Endothelial cell of umbilical vein (primary cell): Measurements from ENCODE around the gene TOM1L2. TPM values are rescaled to one million over a fixed set of nuclear protein-coding genes. Genes with fewer than 3 reads are reported as not detected.

Experiments used
- BruUV-seq: library from RNA; stranded (reverse); fragments of 400-500 nt; replicated peaks from 2 replicates; lab custom pipeline; 2021; lab: Mats Ljungman, UMichigan
- CTCF ChIA-PET: fragments of 300-600, 350-600 bp; sonication (Branson Sonifier 250); formaldehyde crosslinking; loops from one replicate; lab custom pipeline; 2021; ENCODE audit warnings: antibody characterized with exemption, inconsistent platforms; lab: Charles Lee
- POLR2A ChIA-PET: fragments of 300-600, 350-600 bp; sonication (Branson Sonifier 250); formaldehyde crosslinking; loops from one replicate; lab custom pipeline; 2021; ENCODE audit warnings: antibody characterized with exemption, inconsistent platforms; lab: Charles Lee
- DNase-seq: peaks from one replicate; pipeline ENCODE4 v3.0.0-alpha.2; 2011; ENCODE audit warnings: low read depth, low spot score
- FAIRE-seq: peaks from 2 replicates; lab custom pipeline; 2011; peaks lifted over from hg19 to GRCh38; lab: Jason Lieb, UNC
- H2AFZ ChIP-seq: 2 replicates; pipeline ENCODE4 v1.6.0; 2012; ENCODE audit warnings: low read depth, low read length, control low read depth, inconsistent platforms
- H3K27ac ChIP-seq: 2 replicates; pipeline ENCODE4 v1.5.1; 2011; ENCODE audit warnings: low read depth, mild to moderate bottlenecking, control low read depth, low read length, moderate library complexity; ENCODE audit not compliant: insufficient read depth
- H3K27me3 ChIP-seq, 2 experiments: 2 replicates each; pipeline versions ENCODE4 v1.6.0 to v1.6.1; 2011; ENCODE audit warnings: low read length in 2 of 2, mixed read lengths in 1 of 2; ENCODE audit not compliant: control insufficient read depth in 2 of 2, insufficient read depth in 2 of 2
- H3K36me3 ChIP-seq, 2 experiments: 2 replicates in 1 of 2; 3 replicates in 1 of 2; pipeline ENCODE4 v1.5.1; 2011; ENCODE audit warnings: low read length in 2 of 2, mild to moderate bottlenecking in 1 of 2, moderate library complexity in 1 of 2; ENCODE audit not compliant: control insufficient read depth in 2 of 2, insufficient read depth in 2 of 2; ENCODE audit errors: extremely low read depth in 1 of 2
- H3K4me1 ChIP-seq: 3 replicates; pipeline ENCODE4 v1.5.1; 2011; ENCODE audit warnings: mild to moderate bottlenecking, low read length; ENCODE audit not compliant: control insufficient read depth, insufficient read depth; ENCODE audit errors: extremely low read depth
- H3K4me2 ChIP-seq: 2 replicates; pipeline ENCODE4 v1.6.1; 2011; ENCODE audit warnings: low read length, control low read depth, mixed read lengths; ENCODE audit not compliant: insufficient read depth
- H3K4me3 ChIP-seq, 3 experiments: fragments of 200-600 bp in 1 of 3; sonication (generic), shearing (Covaris generic) in 1 of 3; replicated peaks in 1 of 3; 2 replicates each; pipeline ENCODE4 v1.5.1; 2011 to 2016; ENCODE audit warnings: control low read depth in 3 of 3, low read length in 3 of 3, mild to moderate bottlenecking in 2 of 3, inconsistent platforms in 1 of 3, low read depth in 1 of 3, moderate library complexity in 1 of 3; ENCODE audit not compliant: insufficient read depth in 1 of 3
- H3K79me2 ChIP-seq: 2 replicates; pipeline ENCODE4 v1.6.0; 2012; ENCODE audit warnings: low read length, inconsistent platforms; ENCODE audit not compliant: control insufficient read depth, insufficient read depth
- H3K9ac ChIP-seq: replicated peaks from 2 replicates; pipeline ENCODE3; 2011; ENCODE audit warnings: low read length, control low read depth; ENCODE audit not compliant: insufficient read depth; ENCODE audit errors: extremely low read depth
- H3K9me1 ChIP-seq: replicated peaks from 3 replicates; pipeline ENCODE4 v1.6.0; 2011; ENCODE audit warnings: mild to moderate bottlenecking, low read length; ENCODE audit not compliant: control insufficient read depth, insufficient read depth; ENCODE audit errors: extremely low read depth
- H3K9me3 ChIP-seq: replicated peaks from 2 replicates; pipeline ENCODE4 v1.5.1; 2012; ENCODE audit warnings: low read length, inconsistent platforms; ENCODE audit not compliant: control insufficient read depth, insufficient read depth
- H4K20me1 ChIP-seq: replicated peaks from 2 replicates; pipeline ENCODE3; 2011; ENCODE audit warnings: mild to moderate bottlenecking, low read length; ENCODE audit not compliant: control insufficient read depth, insufficient read depth; ENCODE audit errors: extremely low read depth
- CTCF ChIP-seq, 2 donors: IDR thresholded peaks; 1 replicate in 1 of 2; 2 replicates in 1 of 2; pipeline ENCODE4 v1.5.1; 2011; ENCODE audit warnings: low read length in 2 of 2, mild to moderate bottlenecking in 2 of 2, moderate library complexity in 2 of 2, control low read depth in 1 of 2, inconsistent platforms in 1 of 2, low read depth in 1 of 2; ENCODE audit not compliant: insufficient read depth in 1 of 2; ENCODE audit errors: extremely low read depth in 1 of 2
- EZH2 ChIP-seq: IDR thresholded peaks from 2 replicates; pipeline ENCODE4 v1.6.1; 2012; ENCODE audit warnings: borderline replicate concordance, low read depth, mild to moderate bottlenecking, moderate library complexity, low read length, inconsistent platforms; ENCODE audit not compliant: severe bottlenecking
- FOS ChIP-seq: IDR thresholded peaks from 2 replicates; pipeline ENCODE4 v1.6.1; 2011; ENCODE audit warnings: mild to moderate bottlenecking, low read length, moderate library complexity, borderline replicate concordance; ENCODE audit not compliant: insufficient read depth
- GATA2 ChIP-seq: IDR thresholded peaks from 2 replicates; pipeline ENCODE4 v1.7.0; 2011; ENCODE audit warnings: low read depth, mild to moderate bottlenecking, moderate library complexity, mixed read lengths, low read length; ENCODE audit not compliant: insufficient read length, insufficient read depth
- JUN ChIP-seq: IDR thresholded peaks from 2 replicates; pipeline ENCODE4 v1.6.1; 2011; ENCODE audit warnings: borderline replicate concordance, low read depth; ENCODE audit not compliant: insufficient read length, insufficient read depth
- MAX ChIP-seq: IDR thresholded peaks from 2 replicates; pipeline ENCODE4 v1.6.1; 2011; ENCODE audit not compliant: insufficient read depth, insufficient read length
- MYC ChIP-seq: IDR thresholded peaks from one replicate; pipeline ENCODE4 v1.6.1; 2011; ENCODE audit warnings: mild to moderate bottlenecking, low read depth, low read length
- POLR2A ChIP-seq: IDR thresholded peaks from 2 replicates; pipeline ENCODE4 v1.6.1; 2012; ENCODE audit warnings: low read depth, mild to moderate bottlenecking, control low read depth, low read length
- POLR2AphosphoS5 ChIP-seq: IDR thresholded peaks from 2 replicates; pipeline ENCODE4 v1.6.1; 2012; ENCODE audit warnings: low read depth, mild to moderate bottlenecking, control low read depth, low read length, moderate library complexity; ENCODE audit not compliant: insufficient read depth
- dilution Hi-C: fragments of 300-500 bp; cut with MboI; formaldehyde crosslinking; loops from one replicate; pipeline ENCODE4 v1.15.0; 2019; ENCODE audit warnings: low sequenced_read_pairs; ENCODE audit not compliant: extremely low pct_ligation_motif_present
- intact Hi-C: fragments of 100-400 bp; cut with micrococcal nuclease; formaldehyde crosslinking; loops from one replicate; pipeline ENCODE4 v1.10.0; 2022
- polyA plus RNA-seq, 4 experiments: library from polyadenylated mRNA; depleted of rRNA in 3 of 4; stranded (reverse) in 3 of 4; unstranded in 1 of 4; fragments of >200 nt; gene quantifications; 2 replicates each; pipeline versions ENCODE4 v1.2.1 to v1.2.3, GENCODE V29; 2011 to 2012; ENCODE audit warnings: missing spikeins in 1 of 4
- total RNA-seq: library from RNA; stranded (reverse); gene quantifications from 2 replicates; pipeline ENCODE4 v1.2.3, GENCODE V29; 2021

TOM1L2 gene
- total and polyA plus RNA-seq, 2 donors (not counting 3 experiments of a cell fraction or from before 2014, with no cell fraction given), result 31.7 to 37.6 TPM

DNA sequence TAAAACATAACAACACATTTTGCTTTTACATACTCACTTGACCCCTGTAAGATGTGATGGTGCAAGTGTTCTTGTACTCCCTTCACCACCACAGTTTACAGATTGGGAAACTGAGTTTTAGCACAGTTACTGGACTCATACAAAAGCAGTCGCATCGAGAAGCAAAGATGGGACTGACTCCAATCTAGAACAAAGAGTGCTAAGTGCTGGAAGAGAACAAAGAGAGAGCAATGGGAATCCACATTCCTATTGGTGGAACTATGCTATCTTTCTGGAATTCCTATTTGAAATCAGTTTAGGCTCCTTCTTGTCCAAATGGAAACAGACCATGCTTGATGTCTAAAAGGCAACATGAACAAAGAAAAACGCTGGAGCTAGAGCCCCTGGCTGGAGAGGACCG lies 9.1 kb downstream of the TOM1L2 start:
- Histone ChIP-seq H4K20me1 (peaks cover 2% of the 10 kb centered on the region), H3K27me3 (no peaks in the 10 kb centered on the region), H3K9me1 (no peaks in the 10 kb centered on the region), H3K9ac (no peak overlapping the region), H3K4me2 (no peak overlapping the region), H3K79me2 (peaks cover 7% of the 10 kb centered on the region), H3K4me1 (peaks cover 18% of the 10 kb centered on the region), H3K27ac (no peak overlapping the region), H3K36me3 (no peaks in the 10 kb centered on the region), H2AFZ (no peak overlapping the region), H3K4me3 (no peak overlapping the region), H3K9me3 (no peaks in the 10 kb centered on the region)
- dilution Hi-C loops, result no loop called here
- DNase-seq (no peak), FAIRE-seq (no peak)
- CTCF ChIA-PET, result no interaction called here
- intact Hi-C loops, result no loop called here
- POLR2A ChIA-PET, result no interaction called here
- no TSS peak for BruUV-seq
- TF ChIP-seq POLR2AphosphoS5 (no peak), JUN (no peak), FOS (no peak), MAX (no peak), EZH2 (no peak), MYC (no peak), GATA2 (no peak), CTCF (IDR thresholded peaks at IDR 0.05; ENCODE audit: extremely low read depth in 1 of 2, insufficient read depth in 1 of 2, low read depth in 1 of 2, low read length in 2 of 2) (no peak), POLR2A (no peak)
